Smooth muscle cell of trachea (primary cell): ENCODE results near the gene TICAM2. TPM values are rescaled to one million over a fixed set of nuclear protein-coding genes. Genes with fewer than 3 reads are reported as not detected.

Experiments used
- total RNA-seq: library from RNA; depleted of rRNA; stranded (reverse); fragments of >200 nt; gene quantifications from 2 replicates; pipeline ENCODE4 v1.2.1, GENCODE V29; 2014

Gene TICAM2, protein sequence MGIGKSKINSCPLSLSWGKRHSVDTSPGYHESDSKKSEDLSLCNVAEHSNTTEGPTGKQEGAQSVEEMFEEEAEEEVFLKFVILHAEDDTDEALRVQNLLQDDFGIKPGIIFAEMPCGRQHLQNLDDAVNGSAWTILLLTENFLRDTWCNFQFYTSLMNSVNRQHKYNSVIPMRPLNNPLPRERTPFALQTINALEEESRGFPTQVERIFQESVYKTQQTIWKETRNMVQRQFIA
- 7.6 and 11.8 TPM in 2 replicates for total RNA-seq

GRCh38 chr5:115601701-115602590 is at the start of gene TICAM2:
TSS of gene TICAM2 (minus strand) at chr5:115602479. CDS start at chr5:115581256, 21,223 bp downstream.

DNA sequence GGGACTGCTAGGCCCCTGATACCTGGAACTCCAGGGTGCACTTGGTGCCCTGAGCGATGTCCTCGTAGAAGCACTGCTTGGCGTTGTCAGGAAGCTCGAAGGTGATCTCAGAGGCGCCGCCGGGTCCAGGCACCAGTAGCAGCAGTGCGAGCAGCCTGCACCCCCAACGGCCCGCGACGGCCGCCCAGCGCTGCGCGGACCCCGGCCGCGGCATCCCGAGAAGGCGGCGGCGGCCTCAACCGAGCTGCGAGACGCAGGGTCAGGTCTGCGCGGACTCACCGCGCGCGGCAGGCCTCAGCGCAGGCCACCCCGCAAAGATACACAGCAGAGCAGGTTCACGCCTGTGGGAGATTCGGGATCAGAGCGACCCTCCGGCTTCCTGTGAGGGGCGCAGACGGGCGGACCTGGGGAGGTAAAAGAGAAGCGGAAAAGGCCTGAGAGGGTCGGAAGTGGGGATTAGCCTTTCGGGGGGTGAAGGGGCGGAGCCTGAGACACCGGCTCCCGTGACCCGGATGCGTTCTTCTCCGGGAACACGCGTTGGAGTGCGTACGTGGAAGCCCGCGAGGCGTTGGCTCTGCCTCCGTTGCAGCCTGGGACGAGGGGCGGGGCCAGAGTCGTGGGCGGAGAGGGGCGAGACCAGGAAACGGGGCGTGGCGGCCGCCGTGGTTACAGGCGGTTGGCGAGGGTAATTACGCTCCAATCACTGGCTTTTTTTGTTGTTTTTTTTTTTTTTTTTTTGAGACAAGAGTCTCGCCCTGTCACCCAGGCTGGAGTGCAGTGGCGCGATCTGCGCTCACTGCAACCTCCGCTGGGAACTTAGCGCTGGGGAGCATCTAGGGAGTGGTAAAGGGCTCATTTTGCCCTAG is 23.5 kb upstream of the TICAM2 start, which contains the start of gene TMED7:
TSS of gene TMED7 (minus strand) at position 458 of the 866 bp plus-strand sequence. CDS start at position 214, 244 bp downstream.

DNA sequence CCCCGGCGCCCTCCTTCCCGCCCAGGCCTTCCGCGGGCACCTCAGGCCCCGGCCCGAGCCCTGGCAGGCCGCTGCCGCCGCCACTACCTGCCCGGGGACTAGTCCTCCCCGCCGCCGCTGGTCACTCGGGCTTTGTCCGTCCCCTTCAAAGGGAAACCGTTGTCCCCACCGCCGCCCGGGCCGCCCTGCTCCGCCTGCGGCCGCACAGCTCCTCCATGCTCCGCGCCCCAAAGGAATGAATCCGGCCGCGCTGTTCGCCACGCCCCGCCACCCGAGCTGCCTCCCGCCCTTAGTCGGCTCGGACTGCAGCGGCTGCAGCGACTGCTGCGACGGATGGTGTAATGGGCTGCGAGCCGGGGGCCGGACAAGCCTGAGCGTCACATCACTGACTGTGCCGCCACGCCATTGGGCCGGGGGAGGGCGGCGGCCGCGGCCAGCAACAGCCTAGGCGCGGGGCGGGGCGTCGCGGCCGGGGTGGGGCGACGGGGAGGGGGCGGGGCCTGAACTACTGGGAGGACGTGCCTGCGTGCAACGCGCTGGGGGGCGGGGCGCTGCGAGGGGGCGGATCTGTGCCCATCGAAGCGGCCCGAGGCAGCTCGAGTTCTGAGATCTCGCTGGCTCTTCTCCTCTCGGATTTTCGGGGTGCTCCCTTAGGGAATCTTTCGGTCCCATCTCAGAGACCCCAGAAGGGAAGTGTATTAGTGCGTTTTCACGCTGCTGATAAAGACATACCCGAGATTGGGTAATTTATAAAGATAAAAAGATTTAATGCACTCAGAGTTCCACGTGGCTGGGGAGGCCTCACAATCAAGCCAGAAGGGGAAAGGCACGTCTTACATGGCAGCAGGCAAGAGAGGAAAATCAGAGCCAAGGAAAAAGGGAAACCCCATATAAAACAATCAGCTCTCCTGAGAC is 57.6 kb downstream of the TICAM2 start, which contains the start of gene FEM1C:
TSS of gene FEM1C (minus strand) at position 340 of the 915 bp plus-strand sequence. CDS start 1,282 bp downstream, outside the sequence.

Other genes with a start within 250 kb of the TICAM2 start
- gene FEM1C, start 57.7 kb downstream of the TICAM2 start, total RNA-seq = 31.3 and 44.2 TPM in 2 replicates
- 109 and 143 TPM in 2 replicates for gene TMED7, start 23.6 kb upstream of the TICAM2 start, total RNA-seq
- 9.0 and 13.2 TPM in 2 replicates for gene CDO1, start 214.2 kb upstream of the TICAM2 start, total RNA-seq
- 70.8 and 103 TPM in 2 replicates for gene ATG12, start 239.1 kb upstream of the TICAM2 start, total RNA-seq
- gene AP3S1, start 239.5 kb upstream of the TICAM2 start, total RNA-seq = 126 and 145 TPM in 2 replicates